KOPT-K1 (cell line): ENCODE data around the gene CXCL8.
"Not testable (repeated sequence)": the region's sequence is repeated elsewhere in the genome, so short reads cannot be mapped to it uniquely, and the experiment has no call there.

Experiments
- H3K27ac ChIP-seq: fragments of 200-600 bp; sonication (generic); 2 replicates; pipeline ENCODE4 v1.5.1; 2016; ENCODE audit warnings: antibody characterized with exemption, mild to moderate bottlenecking, low read depth, low read length; ENCODE audit not compliant: poor library complexity, severe bottlenecking
- H3K36me3 ChIP-seq: fragments of 200-600 bp; sonication (generic); 2 replicates; pipeline ENCODE4 v1.5.1; 2017; ENCODE audit warnings: antibody characterized with exemption, mild to moderate bottlenecking, low read length, moderate library complexity; ENCODE audit not compliant: insufficient read depth
- H3K9me3 ChIP-seq: fragments of 200-600 bp; sonication (generic); 2 replicates; pipeline ENCODE4 v1.5.1; 2017; ENCODE audit warnings: antibody characterized with exemption, low read length, mild to moderate bottlenecking; ENCODE audit not compliant: insufficient read depth, poor library complexity, severe bottlenecking

The CXCL8 gene

GRCh38 chr4:73750730-73751129 is 10.4 kb downstream of the CXCL8 start:
- H3K9me3 ChIP-seq: no peaks in the 10 kb centered on the region
- H3K36me3 ChIP-seq: no peaks in the 10 kb centered on the region
- H3K27ac ChIP-seq: no peak overlapping the region

- Histone ChIP-seq H3K9me3 (no peaks in the 10 kb centered on the region), H3K27ac (no peak overlapping the region), H3K36me3 (no peaks in the 10 kb centered on the region)
Observed at GRCh38 chr4:73751166-73751565, 10.8 kb downstream of the CXCL8 start.

GRCh38 chr4:73751830-73752229 is 11.5 kb downstream of the CXCL8 start:
- H3K36me3 ChIP-seq: no peaks in the 10 kb centered on the region
- no peaks in the 10 kb centered on the region for H3K9me3 ChIP-seq
- H3K27ac ChIP-seq: no peak overlapping the region

DNA sequence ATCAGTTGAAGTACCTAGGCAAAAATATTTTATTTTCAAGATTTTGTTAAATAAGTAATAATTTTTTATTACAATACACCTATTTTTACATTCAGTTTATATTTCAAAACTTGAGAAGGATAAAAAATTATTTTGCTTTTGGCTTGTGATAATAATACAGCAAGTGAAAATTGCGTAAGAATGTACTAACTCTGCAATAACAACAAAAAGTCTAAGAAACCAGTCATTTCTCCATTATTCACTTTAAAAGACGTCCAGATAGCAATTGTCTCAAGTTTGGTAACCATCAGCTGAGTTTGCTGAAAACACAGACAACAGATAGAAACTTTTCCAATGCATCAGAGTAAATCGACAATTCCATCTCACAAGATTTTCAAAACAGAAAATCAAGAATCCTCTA is 12.1 kb downstream of the CXCL8 start:
- no peaks in the 10 kb centered on the region for H3K9me3 ChIP-seq
- no peaks in the 10 kb centered on the region for H3K36me3 ChIP-seq
- no peak overlapping the region for H3K27ac ChIP-seq

DNA sequence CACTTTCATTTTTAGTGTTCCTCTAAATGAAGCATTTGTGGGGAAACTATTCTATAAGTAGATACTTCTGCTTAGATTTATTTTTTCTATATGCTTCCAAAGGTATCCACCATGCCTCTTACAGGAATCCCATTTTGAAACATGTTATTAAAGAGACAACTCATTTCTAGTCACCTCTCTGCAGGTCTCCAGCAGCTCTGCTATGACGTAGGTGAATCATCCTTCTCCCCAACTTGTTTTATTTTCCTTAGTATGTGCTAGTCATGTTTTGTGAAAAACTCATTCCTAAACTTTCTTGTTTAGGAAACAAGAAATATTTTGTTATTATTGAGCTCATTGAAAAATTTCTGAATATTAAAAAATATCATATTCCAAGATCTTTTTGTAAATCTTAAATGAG is 12.8 kb downstream of the CXCL8 start:
- H3K27ac ChIP-seq: no peak overlapping the region
- H3K9me3 ChIP-seq: no peaks in the 10 kb centered on the region
- H3K36me3 ChIP-seq: no peaks in the 10 kb centered on the region

DNA sequence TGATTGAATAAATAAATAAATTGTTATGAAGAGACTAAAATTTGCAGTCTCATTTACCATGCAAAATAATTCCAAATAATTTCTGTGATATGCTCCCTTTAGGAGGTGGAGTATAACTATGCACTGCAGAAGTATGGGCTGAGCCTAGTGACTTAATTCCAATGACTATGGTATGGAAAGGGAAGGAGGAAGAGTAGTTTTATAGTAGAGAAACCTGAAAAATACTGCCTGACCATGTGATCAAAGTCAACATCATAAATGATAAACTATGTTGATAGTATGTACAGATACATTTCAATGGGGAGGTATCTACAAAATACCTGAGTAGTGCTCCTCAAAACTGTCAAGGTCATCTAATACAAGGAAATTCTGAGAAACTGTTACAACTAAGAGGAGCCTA is 14.6 kb downstream of the CXCL8 start:
- no peaks in the 10 kb centered on the region for H3K36me3 ChIP-seq
- H3K9me3 ChIP-seq: no peaks in the 10 kb centered on the region
- no peak overlapping the region for H3K27ac ChIP-seq

GRCh38 chr4:73759357-73759756 is 19.0 kb downstream of the CXCL8 start:
- H3K27ac ChIP-seq: no peak overlapping the region
- H3K36me3 ChIP-seq: no peaks in the 10 kb centered on the region

DNA sequence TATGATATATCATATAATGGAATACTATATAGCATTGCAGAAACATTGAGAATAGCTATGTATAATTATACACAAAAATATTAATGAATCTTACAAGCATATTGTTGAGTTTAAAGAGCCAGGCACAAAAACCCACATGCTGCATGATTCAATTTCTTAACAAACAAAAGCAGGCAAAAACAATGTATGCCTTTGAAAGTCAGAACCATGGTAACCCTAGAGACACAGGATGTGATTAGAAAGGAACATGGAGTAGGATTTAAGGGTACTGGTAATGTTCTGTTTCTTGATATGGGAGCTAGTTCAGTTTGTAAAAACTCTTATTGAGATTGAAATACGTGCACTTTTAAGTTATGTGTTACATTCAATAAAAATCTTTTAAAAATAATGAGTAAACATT is 21.5 kb downstream of the CXCL8 start:
- Histone ChIP-seq H3K36me3 (no peaks in the 10 kb centered on the region), H3K27ac (no peak overlapping the region), H3K9me3 (no peaks in the 10 kb centered on the region)

More at GRCh38 chr4:73759357-73759756, 19.0 kb downstream of the CXCL8 start:
- H3K9me3 ChIP-seq: no peaks in the 10 kb centered on the region

DNA sequence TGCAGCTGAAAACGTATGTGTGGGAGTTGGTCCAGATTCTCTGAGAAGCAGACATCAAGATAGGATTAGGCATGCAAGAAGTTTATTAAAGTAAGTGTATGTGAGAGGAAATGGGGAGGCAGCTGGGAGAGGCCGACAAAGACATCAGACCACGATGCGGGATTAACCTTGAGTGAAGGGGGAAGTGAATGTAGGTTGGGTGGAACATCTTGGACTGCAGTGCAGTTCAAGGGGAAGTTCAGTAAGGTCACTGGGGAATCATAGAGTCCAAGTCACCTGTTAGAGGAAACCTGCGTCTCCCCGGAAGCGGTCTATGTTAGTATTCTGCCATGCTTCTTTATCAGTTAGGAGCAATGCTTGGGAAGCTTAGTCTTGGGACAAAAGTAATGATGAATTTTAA is 22.0 kb downstream of the CXCL8 start:
- H3K9me3 ChIP-seq: no peaks in the 10 kb centered on the region
- no peaks in the 10 kb centered on the region for H3K36me3 ChIP-seq
- no peak overlapping the region for H3K27ac ChIP-seq

DNA sequence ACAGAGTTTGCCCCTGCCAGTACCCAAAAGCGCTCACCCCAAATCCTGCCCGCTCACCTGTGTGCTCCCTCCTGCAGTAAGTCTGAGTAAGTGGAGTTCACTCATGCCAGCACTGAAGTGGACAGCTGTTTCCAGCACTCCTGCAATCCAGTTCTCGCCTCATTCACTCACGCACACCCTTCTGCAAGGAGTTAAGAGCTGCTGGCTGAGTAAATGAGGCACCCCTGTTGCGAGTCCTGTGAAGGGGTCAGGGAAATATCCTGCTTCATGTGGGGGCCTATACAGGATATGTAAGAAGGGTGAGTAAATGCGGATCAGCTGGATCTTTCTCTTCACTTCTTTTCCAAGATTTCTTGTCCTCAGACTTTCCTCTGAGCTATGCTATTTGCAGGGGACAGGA is 23.5 kb downstream of the CXCL8 start:
- H3K36me3 ChIP-seq: no peaks in the 10 kb centered on the region
- no peaks in the 10 kb centered on the region for H3K9me3 ChIP-seq
- no peak overlapping the region for H3K27ac ChIP-seq

- H3K27ac ChIP-seq: no peak overlapping the region
- H3K9me3 ChIP-seq: no peaks in the 10 kb centered on the region
- no peaks in the 10 kb centered on the region for H3K36me3 ChIP-seq
Observed at GRCh38 chr4:73764513-73764912, 24.1 kb downstream of the CXCL8 start.

- H3K36me3 ChIP-seq: no peaks in the 10 kb centered on the region
- no peak overlapping the region for H3K27ac ChIP-seq
- no peaks in the 10 kb centered on the region for H3K9me3 ChIP-seq
Observed at GRCh38 chr4:73765296-73765695, 24.9 kb downstream of the CXCL8 start.

DNA sequence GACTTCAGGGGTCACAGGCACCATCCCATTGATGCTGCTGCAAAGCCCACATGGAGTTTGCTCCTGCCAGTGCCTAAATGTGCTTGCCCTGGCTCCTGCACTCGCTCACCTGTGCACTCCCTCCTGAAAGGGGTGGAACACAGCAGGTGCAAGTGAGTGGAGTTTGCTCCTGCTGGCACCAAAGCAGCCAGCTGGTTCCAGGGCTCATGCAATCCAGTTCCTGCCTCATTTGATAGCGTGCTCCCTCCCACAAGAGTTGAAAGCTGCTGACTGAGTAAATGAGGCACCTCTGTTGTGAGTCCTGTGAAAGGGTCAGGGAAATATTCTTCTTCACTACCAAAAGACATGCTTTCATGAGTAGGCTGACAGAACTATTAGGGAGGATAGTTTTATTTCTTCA is 30.5 kb downstream of the CXCL8 start:
- H3K9me3 ChIP-seq: no peaks in the 10 kb centered on the region
- no peaks in the 10 kb centered on the region for H3K36me3 ChIP-seq
- no peak overlapping the region for H3K27ac ChIP-seq

DNA sequence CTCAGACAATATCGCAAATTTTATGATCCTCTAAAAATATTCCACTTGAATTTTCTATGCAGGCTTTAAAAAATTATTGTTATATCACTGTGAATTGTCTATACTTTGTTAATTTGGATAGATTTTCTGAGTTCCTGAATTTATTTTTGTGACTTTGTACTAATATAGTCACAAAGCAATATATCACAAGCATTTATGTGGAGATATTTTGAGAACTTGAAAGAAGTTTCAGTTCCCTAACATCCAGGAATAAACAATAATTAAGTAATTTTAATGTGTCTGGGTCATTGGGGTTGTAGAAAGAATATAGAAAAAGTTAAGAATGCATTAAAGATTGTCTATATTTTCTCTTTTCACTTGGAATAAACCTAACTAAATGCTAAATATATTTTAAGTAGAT is 32.0 kb downstream of the CXCL8 start:
- Histone ChIP-seq H3K36me3 (no peaks in the 10 kb centered on the region), H3K9me3 (no peaks in the 10 kb centered on the region), H3K27ac (no peak overlapping the region)

DNA sequence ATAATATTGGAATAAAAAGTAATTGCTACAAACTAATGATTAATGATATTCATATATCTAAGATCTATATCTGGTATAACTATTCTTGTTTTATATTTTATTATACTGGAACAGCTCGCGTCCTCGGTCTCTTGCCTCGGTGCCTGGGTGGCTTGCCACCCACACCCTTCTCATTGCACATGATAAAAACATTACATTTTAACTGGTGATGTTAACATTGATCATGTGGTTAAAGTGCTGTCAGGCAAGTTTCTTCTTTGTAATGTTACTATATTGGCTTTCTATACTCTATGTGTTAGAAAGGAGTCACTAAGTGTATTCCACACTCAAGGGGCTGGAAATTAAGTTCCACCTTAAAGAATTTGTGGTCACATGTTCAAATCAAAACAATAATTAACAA is 34.0 kb downstream of the CXCL8 start:
- not testable (repeated sequence) for H3K27ac ChIP-seq, H3K9me3 ChIP-seq

GRCh38 chr4:73776321-73776729 is 36.0 kb downstream of the CXCL8 start:
- no peaks in the 10 kb centered on the region for H3K36me3 ChIP-seq
- no peaks in the 10 kb centered on the region for H3K9me3 ChIP-seq
- no peak overlapping the region for H3K27ac ChIP-seq

More for the DNA sequence above, 34.0 kb downstream of the CXCL8 start:
- H3K36me3 ChIP-seq: not testable (repeated sequence)

DNA sequence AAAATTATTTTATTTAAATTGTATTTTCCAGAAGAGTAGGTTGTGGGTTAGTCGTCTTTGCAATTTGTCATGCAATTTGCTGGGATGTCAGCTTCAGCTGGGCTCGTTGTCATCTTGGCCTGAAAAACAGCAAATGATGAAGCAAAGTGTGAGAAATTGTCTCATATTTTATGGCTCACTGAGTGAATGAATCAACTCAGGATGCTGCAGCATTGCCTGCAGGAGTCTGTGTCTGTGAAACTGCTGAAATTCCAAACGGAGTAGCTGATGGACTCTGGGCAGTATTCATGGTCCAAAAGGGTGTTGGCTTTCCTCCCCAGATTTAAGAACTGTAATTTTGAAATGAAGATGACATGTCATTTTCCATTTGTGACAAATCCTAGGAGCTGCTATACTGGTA is 37.2 kb downstream of the CXCL8 start:
- H3K27ac ChIP-seq: no peak overlapping the region
- H3K9me3 ChIP-seq: no peaks in the 10 kb centered on the region
- H3K36me3 ChIP-seq: no peaks in the 10 kb centered on the region
